Sigmoid colon (tissue), 7 donors: Measurements from ENCODE around the gene FSCN2. TPM values are rescaled to one million over a fixed set of nuclear protein-coding genes. Genes with fewer than 3 reads are reported as not detected.

ENCODE experiments used
- DNase-seq: peaks from one replicate; pipeline ENCODE4 v3.0.0-alpha.2; 2019
- H3K27ac ChIP-seq, 4 donors: fragments of 200-600 bp; sonication (generic); one replicate each; pipeline ENCODE4 v1.5.1; 2016 to 2019; ENCODE audit warnings: mild to moderate bottlenecking in 1 of 4
- H3K27me3 ChIP-seq, 3 donors: fragments of 200-600 bp; sonication (generic); one replicate each; pipeline ENCODE4 v1.5.1; 2019; ENCODE audit warnings: mild to moderate bottlenecking in 1 of 3
- H3K36me3 ChIP-seq, 4 donors: fragments of 200-600 bp; sonication (generic); one replicate each; pipeline ENCODE4 v1.5.1; 2016 to 2019
- H3K4me1 ChIP-seq, 4 donors: fragments of 200-600 bp; sonication (generic); one replicate each; pipeline ENCODE4 v1.5.1; 2017 to 2019
- H3K4me3 ChIP-seq, 4 donors: fragments of 200-600 bp; sonication (generic); one replicate each; pipeline ENCODE4 v1.5.1; 2017 to 2019; ENCODE audit warnings: mild to moderate bottlenecking in 2 of 4, moderate library complexity in 1 of 4
- H3K9me3 ChIP-seq, 4 donors: fragments of 200-600 bp in 3 of 4; sonication (generic) in 3 of 4; one replicate each; pipeline versions ENCODE4 v1.5.1 to v1.6.1; 2013 to 2019
- EP300 ChIP-seq, 4 donors: sonication (generic); formaldehyde crosslinking; IDR thresholded peaks; one replicate each; pipeline ENCODE4 v1.6.1; 2017; ENCODE audit warnings: antibody characterized with exemption in 4 of 4
- POLR2A ChIP-seq, 2 donors: fragments of 450-650 bp; IDR thresholded peaks; one replicate each; pipeline ENCODE4 v1.6.1; 2016; ENCODE audit warnings: antibody characterized with exemption in 2 of 2, mild to moderate bottlenecking in 2 of 2, moderate library complexity in 2 of 2
- POLR2AphosphoS5 ChIP-seq, 4 donors: sonication (generic); formaldehyde crosslinking; IDR thresholded peaks; one replicate each; pipeline ENCODE4 v1.6.1; 2017; ENCODE audit warnings: antibody characterized with exemption in 4 of 4
- WGBS, 2 donors: extraction: QIAGEN DNeasy Blood & Tissue Kit; methylation state at CpG; one replicate each; pipeline ENCODE4 v1.1.7; 2013; 5-methylcytosine and 5-hydroxymethylcytosine counted together
- intact Hi-C: fragments of 100-400 bp; cut with DNase I; formaldehyde crosslinking; loops from one replicate; pipeline ENCODE4 v1.15.1; 2023
- polyA plus RNA-seq, 3 donors: library from polyadenylated mRNA; stranded (reverse); fragments of 200-250 nt; gene quantifications; one replicate each; pipeline ENCODE4 v1.2.3, GENCODE V29; 2013
- total RNA-seq, 4 donors: library from RNA; depleted of rRNA; stranded (reverse); fragments of >200 nt; gene quantifications; one replicate each; pipeline ENCODE4 v1.1.0, GENCODE V29; 2016
- TF ChIP-seq, protein P1 (sequence below), 4 experiments: fragments of 450-650 bp in 3 of 4; fragments of 200-600 bp in 1 of 4; IDR thresholded peaks; one replicate each; pipeline ENCODE4 v1.5.1; 2016 to 2019; ENCODE audit warnings: antibody characterized with exemption in 4 of 4, mild to moderate bottlenecking in 3 of 4, moderate library complexity in 2 of 4
- donor health status: healthy with polysubstance abuse.
- donor health status: Bipolar disorder and iron deficiency.
- donor health status: healthy.

The FSCN2 gene
- total and polyA plus RNA-seq, 7 donors, result 0.33 to 2.3 (median 1.0) TPM; not detected in 3

GRCh38 chr17:81487487-81488275, 40.5 kb upstream of the FSCN2 start:
- Histone ChIP-seq H3K4me3 (peak overlapping the region; percentile 62 to 79 (median 66)), H3K27ac (peak overlapping the region; percentile 74 to 90 (median 80)), H3K4me1 (peaks cover 0 to 36% (median 33%) of the 10 kb centered on the region in 4 donors), H3K36me3 (no peaks in the 10 kb centered on the region), H3K9me3 (no peaks in the 10 kb centered on the region), H3K27me3 (peaks cover 0 to 10% (median 4%) of the 10 kb centered on the region in 3 donors)
- intact Hi-C loops, result no loop called here
- peak; percentile 90 for DNase-seq
- WGBS, 2 donors, result 6% methylated on average over 87 of the region's 87 CpGs
- TF ChIP-seq POLR2A (IDR thresholded peaks at IDR 0.05) (peak; percentile 64 to 65), POLR2AphosphoS5 (IDR thresholded peaks at IDR 0.05) (peak; percentile 52 to 94 (median 73)), EP300 (IDR thresholded peaks at IDR 0.05) (no peak)
- TF ChIP-seq, protein P1, sequence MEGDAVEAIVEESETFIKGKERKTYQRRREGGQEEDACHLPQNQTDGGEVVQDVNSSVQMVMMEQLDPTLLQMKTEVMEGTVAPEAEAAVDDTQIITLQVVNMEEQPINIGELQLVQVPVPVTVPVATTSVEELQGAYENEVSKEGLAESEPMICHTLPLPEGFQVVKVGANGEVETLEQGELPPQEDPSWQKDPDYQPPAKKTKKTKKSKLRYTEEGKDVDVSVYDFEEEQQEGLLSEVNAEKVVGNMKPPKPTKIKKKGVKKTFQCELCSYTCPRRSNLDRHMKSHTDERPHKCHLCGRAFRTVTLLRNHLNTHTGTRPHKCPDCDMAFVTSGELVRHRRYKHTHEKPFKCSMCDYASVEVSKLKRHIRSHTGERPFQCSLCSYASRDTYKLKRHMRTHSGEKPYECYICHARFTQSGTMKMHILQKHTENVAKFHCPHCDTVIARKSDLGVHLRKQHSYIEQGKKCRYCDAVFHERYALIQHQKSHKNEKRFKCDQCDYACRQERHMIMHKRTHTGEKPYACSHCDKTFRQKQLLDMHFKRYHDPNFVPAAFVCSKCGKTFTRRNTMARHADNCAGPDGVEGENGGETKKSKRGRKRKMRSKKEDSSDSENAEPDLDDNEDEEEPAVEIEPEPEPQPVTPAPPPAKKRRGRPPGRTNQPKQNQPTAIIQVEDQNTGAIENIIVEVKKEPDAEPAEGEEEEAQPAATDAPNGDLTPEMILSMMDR (IDR thresholded peaks at IDR 0.05), result no peak

DNA sequence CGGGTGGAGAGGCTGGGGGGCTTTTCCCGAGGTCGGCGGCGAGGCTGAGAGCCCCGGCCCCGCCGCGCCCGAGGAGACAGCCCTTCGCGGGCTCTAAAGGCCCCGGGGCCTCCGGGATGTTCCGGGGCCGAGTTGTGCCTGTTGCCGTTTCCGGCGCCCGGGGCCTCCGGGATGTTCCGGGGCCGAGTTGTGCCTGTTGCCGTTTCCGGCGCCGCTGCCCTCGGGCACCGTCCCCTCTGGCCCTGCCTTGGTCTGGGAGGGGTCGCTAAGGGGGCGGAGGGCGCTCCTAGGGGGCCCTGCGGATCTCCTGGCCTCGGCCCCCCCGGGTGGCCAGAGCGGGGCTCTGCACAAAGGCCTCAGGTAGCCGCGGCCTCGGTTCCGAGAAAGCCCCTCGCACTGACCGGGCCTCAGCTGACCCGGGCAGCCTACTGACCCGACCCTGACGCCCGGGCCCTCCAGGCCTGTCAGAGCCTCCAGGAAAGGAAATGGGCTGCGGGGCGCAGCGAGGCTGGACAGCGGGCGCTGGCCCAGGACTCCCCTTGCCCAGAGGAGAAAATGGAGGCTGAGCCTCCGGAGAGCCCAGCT, 39.8 kb upstream of the FSCN2 start:
- Histone ChIP-seq H3K27me3 (peaks cover 0 to 10% (median 4%) of the 10 kb centered on the region in 3 donors), H3K9me3 (no peaks in the 10 kb centered on the region), H3K36me3 (no peaks in the 10 kb centered on the region), H3K4me1 (peaks cover 0 to 34% (median 31%) of the 10 kb centered on the region in 4 donors), H3K4me3 (peak overlapping the region; percentile 62 to 79 (median 66)), H3K27ac (peak overlapping the region; percentile 74 to 90 (median 80))
- TF ChIP-seq POLR2AphosphoS5 (IDR thresholded peaks at IDR 0.05) (no peak), EP300 (IDR thresholded peaks at IDR 0.05) (no peak), POLR2A (IDR thresholded peaks at IDR 0.05) (no peak)
- TF ChIP-seq, protein P1 (IDR thresholded peaks at IDR 0.05), result no peak
- no peak for DNase-seq
- intact Hi-C loops, result no loop called here
- WGBS, 2 donors, result 10 to 12% methylated on average over 52 of the region's 52 CpGs

DNA sequence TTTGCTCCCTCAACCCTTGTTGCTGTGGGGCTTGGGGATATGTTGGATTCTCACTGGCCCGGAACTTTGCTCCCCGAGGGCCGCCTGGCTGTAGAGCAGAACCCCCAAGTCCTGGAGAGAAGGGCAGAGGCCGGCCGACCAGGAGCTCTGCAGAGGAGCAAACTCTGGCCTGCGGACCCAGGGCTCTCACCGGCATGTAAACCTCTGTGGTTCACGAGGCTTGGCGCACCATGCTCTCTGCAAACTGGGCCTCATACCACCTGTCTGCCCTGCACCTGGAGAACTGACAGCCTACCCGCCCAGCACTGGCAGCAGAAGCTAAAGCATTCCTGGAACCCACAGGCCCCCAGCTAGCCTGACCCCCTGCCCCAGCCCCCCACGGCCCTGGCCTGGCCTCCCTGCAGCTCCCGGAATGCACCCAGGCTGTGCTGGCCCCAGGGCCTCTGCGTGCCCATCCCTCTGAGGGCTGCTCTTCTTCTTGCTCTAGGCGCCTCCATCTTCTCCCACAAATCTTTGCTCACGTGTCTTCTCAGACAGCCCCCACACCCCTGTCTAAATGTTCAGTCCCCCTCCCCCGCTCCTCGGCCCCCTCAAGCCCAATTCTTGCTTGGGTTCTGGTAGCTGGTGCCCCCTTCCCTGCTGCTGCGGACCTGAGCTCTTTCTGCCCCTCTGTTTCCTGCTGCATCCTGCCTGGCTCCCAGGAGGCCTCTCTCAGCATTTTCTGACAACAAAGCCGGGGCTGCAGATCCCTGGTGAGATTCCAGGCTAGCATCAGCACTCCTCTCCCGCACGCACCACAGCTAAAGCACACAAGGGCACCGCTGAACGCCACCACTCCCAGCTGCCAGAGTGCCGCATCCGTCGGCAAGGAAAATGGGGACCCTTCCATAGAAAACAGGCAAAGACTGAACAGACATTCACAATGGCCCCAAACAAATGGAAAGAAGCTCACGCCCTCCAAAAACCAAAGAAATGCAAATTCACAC, 38.9 kb upstream of the FSCN2 start:
- no peaks in the 10 kb centered on the region for H3K9me3 ChIP-seq
- WGBS, 2 donors, result 78 to 85% methylated on average over 27 of the region's 27 CpGs
- peaks cover 0 to 26% (median 22%) of the 10 kb centered on the region in 4 donors for H3K4me1 ChIP-seq
- no peak overlapping the region for H3K27ac ChIP-seq
- intact Hi-C loops, result no loop called here
- DNase-seq, result no peak
- TF ChIP-seq EP300 (IDR thresholded peaks at IDR 0.05), result no peak
- TF ChIP-seq, protein P1 (IDR thresholded peaks at IDR 0.05), result no peak
- TF ChIP-seq POLR2AphosphoS5 (IDR thresholded peaks at IDR 0.05), result no peak
- TF ChIP-seq POLR2A (IDR thresholded peaks at IDR 0.05), result no peak
- H3K4me3 ChIP-seq, result no peak overlapping the region
- H3K27me3 ChIP-seq, result peaks cover 0 to 10% (median 4%) of the 10 kb centered on the region in 3 donors
- no peaks in the 10 kb centered on the region for H3K36me3 ChIP-seq
